ENCODE results near the gene ZNHIT1. TPM values are rescaled to one million over a fixed set of nuclear protein-coding genes. Genes with fewer than 3 reads are reported as not detected.
"Not testable (repeated sequence)": the region's sequence is repeated elsewhere in the genome, so short reads cannot be mapped to it uniquely, and the experiment has no call there.

The ZNHIT1 gene
- total RNA-seq, 1 donor from 2014 or later = 58.2 TPM

GRCh38 chr7:101255796-101256195 is 37.8 kb downstream of the ZNHIT1 start:
- intact Hi-C loops (cut with DNase I) = no loop called here
- DNase-seq = no peak
- no peak for ATAC-seq (ENCODE audit: poor library complexity)

GRCh38 chr7:101258243-101258731 is 40.3 kb downstream of the ZNHIT1 start:
- DNase-seq (no peak), ATAC-seq (ENCODE audit: poor library complexity) (no peak)
- intact Hi-C loops (cut with DNase I) = no loop called here

GRCh38 chr7:101264102-101264706 is 46.2 kb downstream of the ZNHIT1 start:
- peak; percentile 52 for DNase-seq
- intact Hi-C loops (cut with DNase I) = not testable (repeated sequence)
- peak; percentile 94 for ATAC-seq (ENCODE audit: poor library complexity)

GRCh38 chr7:101265622-101266516 is 47.9 kb downstream of the ZNHIT1 start:
- intact Hi-C loops (cut with DNase I) = no loop called here
- DNase-seq = no peak
- ATAC-seq (ENCODE audit: poor library complexity) = no peak

GRCh38 chr7:101269664-101270063 is 51.7 kb downstream of the ZNHIT1 start:
- intact Hi-C loops (cut with DNase I) = no loop called here
- DNase-seq (no peak), ATAC-seq (ENCODE audit: poor library complexity) (no peak)

- DNase-seq (no peak), ATAC-seq (ENCODE audit: poor library complexity) (no peak)
- intact Hi-C loops (cut with DNase I) = no loop called here
Observed at GRCh38 chr7:101271021-101271420, 53.1 kb downstream of the ZNHIT1 start.

GRCh38 chr7:101273206-101273605 is 55.2 kb downstream of the ZNHIT1 start:
- no peak for ATAC-seq (ENCODE audit: poor library complexity)
- intact Hi-C loops (cut with DNase I) = no loop called here

More at GRCh38 chr7:101273206-101273605, 55.2 kb downstream of the ZNHIT1 start:
- no peak for DNase-seq

Other genes with a start within 250 kb of the ZNHIT1 start
- not detected for gene MUC12, start 248.6 kb upstream of the ZNHIT1 start, total RNA-seq
- not detected for gene MUC17, start 198.1 kb upstream of the ZNHIT1 start, total RNA-seq
- 16.7 TPM for gene TRIM56, start 132.7 kb upstream of the ZNHIT1 start, total RNA-seq
- 1.6 TPM for gene SERPINE1, start 91.1 kb upstream of the ZNHIT1 start, total RNA-seq
- gene AP1S1, start 63.7 kb upstream of the ZNHIT1 start, total RNA-seq = 14.1 TPM
- gene VGF, start 52.6 kb upstream of the ZNHIT1 start, total RNA-seq = not detected
- not detected for gene NAT16, start 37.9 kb upstream of the ZNHIT1 start, total RNA-seq
- gene MOGAT3, start 17.1 kb upstream of the ZNHIT1 start, total RNA-seq = not detected
- 39.0 TPM for gene PLOD3, start 584 bp upstream of the ZNHIT1 start, total RNA-seq
- gene CLDN15, start 19.6 kb downstream of the ZNHIT1 start, total RNA-seq = 2.2 TPM
- 336 TPM for gene FIS1, start 26.9 kb downstream of the ZNHIT1 start, total RNA-seq
- gene IFT22, start 103.6 kb downstream of the ZNHIT1 start, total RNA-seq = 28.5 TPM
- gene COL26A1, start 144.7 kb downstream of the ZNHIT1 start, total RNA-seq = not detected

Measured in Right ventricle myocardium superior (tissue), 1 donor.